Measurements from ENCODE around the gene NPC2.
A peak's percentile ranks its signal among the peaks of the same experiment; 100 is the strongest.

NPC2 gene

DNA sequence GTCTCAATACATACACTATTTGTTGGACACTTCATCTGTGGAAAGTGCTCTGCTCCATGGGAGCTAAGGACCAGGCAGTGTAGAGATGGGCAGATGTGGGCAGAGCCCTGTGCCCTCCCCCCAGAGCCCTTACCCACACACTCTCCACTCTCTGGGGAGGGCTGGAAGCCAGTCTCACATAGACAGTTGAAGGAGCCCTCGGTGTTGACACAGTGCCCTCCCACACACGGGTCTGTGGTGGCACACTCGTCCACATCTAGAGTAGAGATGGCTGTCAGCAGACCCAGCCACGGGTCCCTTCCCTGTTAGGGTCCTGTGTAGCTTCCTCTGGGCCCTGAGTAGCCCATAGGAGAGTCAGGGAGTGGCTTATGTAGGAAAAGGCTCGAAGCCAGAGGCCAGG, 14.7 kb upstream of the NPC2 start:
- Histone ChIP-seq H3K27ac (ENCODE audit: low read depth, low read length) (no peak overlapping the region), H3K9ac (ENCODE audit: low read depth, low read length) (no peak overlapping the region), H3K4me1 (ENCODE audit: insufficient read depth, low read length) (peaks cover 19% of the 10 kb centered on the region), H3K9me3 (ENCODE audit: insufficient read depth, low read depth, low read length) (no peaks in the 10 kb centered on the region), H3K27me3 (ENCODE audit: insufficient read depth, low read length) (no peaks in the 10 kb centered on the region), H3K36me3 (ENCODE audit: insufficient read depth, low read length) (no peaks in the 10 kb centered on the region), H3K4me3 (ENCODE audit: low read length) (no peak overlapping the region)
- WGBS: 80% methylated on average over 5 of the region's 5 CpGs

DNA sequence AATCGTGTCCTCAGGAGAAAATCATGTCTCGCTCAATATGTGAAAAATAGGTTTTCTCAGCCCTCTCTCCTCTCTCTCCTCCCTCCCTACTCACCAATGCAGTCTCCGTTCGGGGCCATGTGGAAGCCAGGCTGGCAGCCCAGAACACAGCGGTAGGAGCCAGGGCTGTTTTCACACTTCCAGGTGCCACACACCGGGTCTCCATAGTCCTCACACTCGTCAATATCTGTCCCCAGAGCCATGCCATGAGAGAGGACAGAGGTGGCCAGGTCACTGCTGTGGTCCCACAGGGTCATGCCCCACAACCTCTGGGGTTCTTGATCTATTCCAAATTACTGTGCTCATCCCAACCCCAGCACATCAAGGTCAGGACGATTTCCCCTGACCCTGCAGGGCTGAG, 14.0 kb upstream of the NPC2 start:
- no peaks in the 10 kb centered on the region for H3K36me3 ChIP-seq (ENCODE audit: insufficient read depth, low read length)
- H3K9ac ChIP-seq (ENCODE audit: low read depth, low read length): no peak overlapping the region
- WGBS: 85% methylated on average over 8 of the region's 8 CpGs

DNA sequence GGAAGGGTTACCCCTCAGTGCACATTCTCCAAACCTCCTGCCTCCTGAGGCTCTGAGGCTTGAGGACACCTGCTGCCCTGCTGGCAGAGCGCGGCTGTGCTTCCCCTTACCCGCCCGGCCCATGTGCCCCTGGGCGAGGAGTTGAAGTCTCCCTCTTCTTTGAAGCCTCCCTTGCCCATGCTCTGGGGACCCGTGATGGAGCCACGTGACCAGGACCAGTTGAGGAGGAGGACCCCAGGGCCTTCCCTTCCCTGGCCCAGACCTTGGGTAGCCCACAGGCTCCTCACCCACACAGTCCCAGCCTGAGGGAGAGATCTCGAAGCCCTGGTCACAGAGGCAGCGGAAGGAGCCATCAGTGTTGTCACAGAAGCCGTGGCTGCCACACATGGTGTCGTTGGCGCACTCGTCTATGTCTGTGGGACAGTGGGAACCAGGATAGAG, 13.3 kb upstream of the NPC2 start:
- no peak overlapping the region for H3K9ac ChIP-seq (ENCODE audit: low read depth, low read length)
- no peaks in the 10 kb centered on the region for H3K9me3 ChIP-seq (ENCODE audit: insufficient read depth, low read depth, low read length)
- H3K36me3 ChIP-seq (ENCODE audit: insufficient read depth, low read length): no peaks in the 10 kb centered on the region
- H3K27ac ChIP-seq (ENCODE audit: low read depth, low read length): no peak overlapping the region
- H3K4me3 ChIP-seq (ENCODE audit: low read length): no peak overlapping the region
- no peaks in the 10 kb centered on the region for H3K27me3 ChIP-seq (ENCODE audit: insufficient read depth, low read length)
- WGBS: 95% methylated on average over 13 of the region's 13 CpGs
- H3K4me1 ChIP-seq (ENCODE audit: insufficient read depth, low read length): peaks cover 25% of the 10 kb centered on the region

More for the DNA sequence above, 14.0 kb upstream of the NPC2 start:
- Histone ChIP-seq H3K4me3 (ENCODE audit: low read length) (no peak overlapping the region), H3K4me1 (ENCODE audit: insufficient read depth, low read length) (peaks cover 19% of the 10 kb centered on the region), H3K9me3 (ENCODE audit: insufficient read depth, low read depth, low read length) (no peaks in the 10 kb centered on the region), H3K27me3 (ENCODE audit: insufficient read depth, low read length) (no peaks in the 10 kb centered on the region), H3K27ac (ENCODE audit: low read depth, low read length) (no peak overlapping the region)

DNA sequence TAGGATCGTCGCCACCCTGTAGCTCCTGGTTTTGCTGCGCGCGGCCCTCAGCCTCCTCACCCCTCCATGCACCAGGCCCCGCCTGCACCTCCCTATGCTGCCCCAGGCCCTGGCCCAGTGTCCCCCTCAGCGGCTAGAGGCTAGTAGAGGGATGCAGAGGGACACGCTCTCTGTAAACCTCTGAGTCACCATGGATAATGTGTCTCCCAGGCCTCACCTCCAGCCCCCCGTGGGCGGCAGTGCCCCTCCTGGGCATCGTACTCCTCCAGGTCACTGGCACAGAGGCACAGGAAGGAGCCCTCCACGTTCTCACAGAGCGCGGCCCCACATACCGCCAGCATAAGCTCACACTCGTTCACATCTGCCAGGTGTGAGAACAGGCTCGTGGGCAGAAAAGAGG, 12.7 kb upstream of the NPC2 start:
- peaks cover 26% of the 10 kb centered on the region for H3K4me1 ChIP-seq (ENCODE audit: insufficient read depth, low read length)
- no peak overlapping the region for H3K9ac ChIP-seq (ENCODE audit: low read depth, low read length)
- no peaks in the 10 kb centered on the region for H3K9me3 ChIP-seq (ENCODE audit: insufficient read depth, low read depth, low read length)
- H3K27me3 ChIP-seq (ENCODE audit: insufficient read depth, low read length): no peaks in the 10 kb centered on the region
- WGBS: 90% methylated on average over 17 of the region's 17 CpGs
- H3K36me3 ChIP-seq (ENCODE audit: insufficient read depth, low read length): no peaks in the 10 kb centered on the region
- H3K4me3 ChIP-seq (ENCODE audit: low read length): no peak overlapping the region
- no peak overlapping the region for H3K27ac ChIP-seq (ENCODE audit: low read depth, low read length)

DNA sequence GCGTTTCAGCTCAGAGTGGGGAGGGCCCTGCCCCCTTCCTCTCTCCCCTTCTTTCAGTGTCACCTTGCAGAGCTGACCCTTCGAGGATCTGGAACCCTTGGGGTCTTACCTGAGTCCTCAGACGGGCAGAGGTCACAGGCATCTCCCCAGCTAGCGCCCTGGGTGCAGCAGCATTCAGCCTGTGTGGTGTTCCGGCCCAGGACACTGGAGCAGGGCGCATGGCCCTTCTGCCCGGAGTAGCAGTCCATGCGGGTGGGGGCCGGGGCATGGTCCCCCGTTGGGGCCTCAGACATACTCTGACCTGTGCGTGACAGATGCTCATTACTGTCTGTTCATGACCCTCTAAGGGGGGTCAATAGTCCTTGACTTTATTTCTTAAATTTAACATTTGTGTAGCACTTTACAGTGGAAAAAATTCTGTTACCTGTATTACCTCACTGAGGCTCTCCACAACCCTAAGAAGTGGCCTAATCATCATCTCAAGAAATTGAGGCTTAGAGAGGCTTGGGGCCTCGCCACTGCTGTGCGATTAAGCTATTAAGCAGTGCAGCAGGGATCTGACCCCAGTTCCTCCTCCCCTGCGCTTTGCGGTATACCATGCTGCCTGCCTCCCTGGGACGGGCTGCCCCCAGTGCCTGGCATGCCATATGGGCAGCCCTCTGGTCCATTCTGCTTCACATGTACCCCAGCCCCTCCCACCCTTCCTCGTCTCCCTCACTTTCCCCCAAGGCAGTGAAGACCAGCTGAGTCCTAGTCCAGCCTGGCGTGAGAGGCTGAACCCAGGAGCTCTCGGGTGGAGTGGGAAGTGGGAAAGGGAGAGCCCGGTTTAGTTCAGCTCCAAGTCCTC, 12.0 kb upstream of the NPC2 start:
- H3K4me1 ChIP-seq (ENCODE audit: insufficient read depth, low read length): peaks cover 25% of the 10 kb centered on the region
- 93% methylated on average over 20 of the region's 20 CpGs for WGBS
- H3K4me3 ChIP-seq (ENCODE audit: low read length): no peak overlapping the region
- H3K36me3 ChIP-seq (ENCODE audit: insufficient read depth, low read length): no peaks in the 10 kb centered on the region
- H3K9me3 ChIP-seq (ENCODE audit: insufficient read depth, low read depth, low read length): no peaks in the 10 kb centered on the region
- H3K9ac ChIP-seq (ENCODE audit: low read depth, low read length): no peak overlapping the region
- no peaks in the 10 kb centered on the region for H3K27me3 ChIP-seq (ENCODE audit: insufficient read depth, low read length)
- no peak overlapping the region for H3K27ac ChIP-seq (ENCODE audit: low read depth, low read length)

DNA sequence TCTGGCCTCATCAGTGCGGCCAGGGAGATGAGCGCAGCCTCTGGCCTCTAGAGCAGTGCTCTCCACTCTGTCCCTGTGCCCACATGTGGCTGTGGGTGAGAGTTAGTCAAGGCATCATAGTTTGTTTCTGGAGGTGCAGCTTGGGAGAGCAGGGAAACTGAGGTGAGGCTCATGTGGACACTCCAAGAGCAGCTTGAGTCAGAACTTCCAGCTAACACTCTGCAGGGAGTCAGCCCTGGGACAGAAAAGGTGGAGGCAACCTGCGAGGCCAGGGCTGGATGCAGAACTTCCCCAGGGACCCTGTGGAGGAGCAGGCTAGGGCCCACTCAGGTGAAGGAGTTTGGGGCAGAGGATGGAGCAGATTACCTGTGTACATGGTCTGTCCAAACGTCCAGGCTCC, 11.3 kb upstream of the NPC2 start:
- H3K27ac ChIP-seq (ENCODE audit: low read depth, low read length): no peak overlapping the region
- no peak overlapping the region for H3K4me3 ChIP-seq (ENCODE audit: low read length)
- no peaks in the 10 kb centered on the region for H3K36me3 ChIP-seq (ENCODE audit: insufficient read depth, low read length)
- 94% methylated on average over 4 of the region's 4 CpGs for WGBS
- no peak overlapping the region for H3K9ac ChIP-seq (ENCODE audit: low read depth, low read length)
- peaks cover 23% of the 10 kb centered on the region for H3K4me1 ChIP-seq (ENCODE audit: insufficient read depth, low read length)
- no peaks in the 10 kb centered on the region for H3K27me3 ChIP-seq (ENCODE audit: insufficient read depth, low read length)
- H3K9me3 ChIP-seq (ENCODE audit: insufficient read depth, low read depth, low read length): no peaks in the 10 kb centered on the region

DNA sequence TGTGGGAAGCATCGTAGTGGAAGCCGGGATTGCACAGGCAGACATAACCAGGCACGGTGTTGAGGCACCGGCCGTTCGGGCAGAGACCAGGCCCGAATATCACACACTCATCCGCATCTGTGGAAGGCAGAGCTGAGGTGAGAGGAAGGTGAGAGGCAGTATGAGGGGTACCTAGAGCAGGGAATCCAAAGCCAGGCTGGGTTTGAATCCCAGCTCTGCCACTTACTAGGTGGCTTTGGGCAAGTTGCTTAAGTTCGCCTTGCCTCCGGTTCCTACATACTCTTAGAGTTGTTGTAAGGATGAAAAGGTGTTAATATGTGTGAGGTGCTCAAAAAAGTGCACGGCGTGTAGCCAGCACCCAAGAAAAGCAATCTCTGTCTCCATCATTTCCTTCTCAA, 10.8 kb upstream of the NPC2 start:
- Histone ChIP-seq H3K36me3 (ENCODE audit: insufficient read depth, low read length) (no peaks in the 10 kb centered on the region), H3K4me1 (ENCODE audit: insufficient read depth, low read length) (peaks cover 23% of the 10 kb centered on the region), H3K27ac (ENCODE audit: low read depth, low read length) (no peak overlapping the region), H3K4me3 (ENCODE audit: low read length) (no peak overlapping the region), H3K27me3 (ENCODE audit: insufficient read depth, low read length) (no peaks in the 10 kb centered on the region), H3K9ac (ENCODE audit: low read depth, low read length) (no peak overlapping the region), H3K9me3 (ENCODE audit: insufficient read depth, low read depth, low read length) (no peaks in the 10 kb centered on the region)
- 94% methylated on average over 12 of the region's 12 CpGs for WGBS

DNA sequence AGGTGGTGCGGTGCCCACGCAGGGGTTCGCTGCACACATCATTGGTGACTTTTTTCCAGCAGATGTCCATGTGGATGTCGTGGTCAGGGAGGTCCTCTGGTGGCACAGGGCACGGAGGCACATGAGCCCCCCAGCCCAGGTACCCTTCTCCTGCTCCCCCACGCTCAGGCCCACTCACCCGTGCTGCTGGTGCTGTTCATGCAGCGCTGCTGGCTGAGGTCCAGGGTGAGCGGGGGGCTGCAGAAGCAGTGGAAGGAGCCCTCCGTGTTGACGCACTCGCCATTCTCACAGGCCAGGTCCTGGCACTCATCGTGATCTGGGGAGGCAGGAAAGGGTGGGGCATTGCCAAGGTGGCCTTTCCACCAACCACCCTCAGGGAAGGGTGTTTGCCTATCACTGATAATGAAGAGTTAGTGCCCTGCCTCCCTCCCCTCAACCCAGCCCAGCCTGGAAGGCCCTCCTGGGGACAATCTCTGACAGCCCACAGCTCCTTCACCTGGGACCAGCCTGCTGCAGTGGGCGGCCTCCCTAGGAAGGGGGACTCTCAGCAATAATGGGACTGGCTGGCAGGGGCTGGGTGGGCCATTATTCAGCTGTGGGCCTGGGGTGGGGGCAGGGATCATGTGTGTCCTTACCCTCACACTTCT, 10.3 kb upstream of the NPC2 start:
- WGBS: 95% methylated on average over 14 of the region's 14 CpGs

DNA sequence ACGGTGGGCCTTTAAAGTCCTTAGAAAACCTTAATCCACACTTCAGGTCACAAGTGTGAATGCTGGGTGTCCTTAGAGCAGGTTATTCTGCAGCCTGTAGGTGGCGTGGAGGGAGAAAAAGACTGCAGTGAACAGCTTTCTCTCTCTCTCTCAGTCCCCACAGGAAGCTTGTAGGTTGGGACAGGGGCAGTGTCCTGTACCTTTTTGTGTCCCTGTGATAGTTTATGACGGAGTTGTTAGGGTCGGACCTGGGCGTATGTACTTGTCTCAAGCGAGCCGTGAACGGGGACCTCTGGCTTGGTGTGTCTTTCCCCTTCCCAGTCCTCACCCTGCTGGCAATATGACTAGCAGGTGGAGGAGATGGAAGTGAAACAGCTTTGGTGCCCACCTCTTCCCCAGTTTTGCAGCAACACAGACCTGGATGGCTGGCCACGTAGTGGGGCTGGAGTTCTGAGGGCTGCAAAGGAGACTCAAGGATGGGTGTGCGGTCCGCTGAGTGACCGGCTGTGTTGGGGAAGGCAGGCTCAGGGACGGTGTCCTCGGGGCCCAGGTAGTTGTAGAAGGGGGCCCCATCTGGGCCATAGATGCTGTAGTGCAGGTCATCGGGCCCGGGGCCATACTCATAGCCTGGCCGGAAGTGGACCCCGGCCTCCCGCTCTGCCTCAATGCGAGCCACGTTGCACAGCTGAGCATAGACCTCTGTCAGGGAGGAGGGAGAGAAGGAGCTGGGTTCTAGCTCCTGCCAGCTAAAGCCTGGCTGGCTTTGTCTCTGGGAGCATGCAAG, 9.3 kb upstream of the NPC2 start:
- no peaks in the 10 kb centered on the region for H3K9me3 ChIP-seq (ENCODE audit: insufficient read depth, low read depth, low read length)
- no peaks in the 10 kb centered on the region for H3K36me3 ChIP-seq (ENCODE audit: insufficient read depth, low read length)
- H3K27me3 ChIP-seq (ENCODE audit: insufficient read depth, low read length): no peaks in the 10 kb centered on the region
- H3K9ac ChIP-seq (ENCODE audit: low read depth, low read length): no peak overlapping the region
- H3K4me1 ChIP-seq (ENCODE audit: insufficient read depth, low read length): peaks cover 19% of the 10 kb centered on the region
- WGBS: 83% methylated on average over 21 of the region's 21 CpGs
- H3K27ac ChIP-seq (ENCODE audit: low read depth, low read length): no peak overlapping the region
- no peak overlapping the region for H3K4me3 ChIP-seq (ENCODE audit: low read length)

More for the DNA sequence above, 10.3 kb upstream of the NPC2 start:
- H3K27ac ChIP-seq (ENCODE audit: low read depth, low read length): no peak overlapping the region
- peaks cover 19% of the 10 kb centered on the region for H3K4me1 ChIP-seq (ENCODE audit: insufficient read depth, low read length)
- H3K36me3 ChIP-seq (ENCODE audit: insufficient read depth, low read length): no peaks in the 10 kb centered on the region
- no peaks in the 10 kb centered on the region for H3K27me3 ChIP-seq (ENCODE audit: insufficient read depth, low read length)
- H3K9ac ChIP-seq (ENCODE audit: low read depth, low read length): no peak overlapping the region
- no peak overlapping the region for H3K4me3 ChIP-seq (ENCODE audit: low read length)
- H3K9me3 ChIP-seq (ENCODE audit: insufficient read depth, low read depth, low read length): no peaks in the 10 kb centered on the region

DNA sequence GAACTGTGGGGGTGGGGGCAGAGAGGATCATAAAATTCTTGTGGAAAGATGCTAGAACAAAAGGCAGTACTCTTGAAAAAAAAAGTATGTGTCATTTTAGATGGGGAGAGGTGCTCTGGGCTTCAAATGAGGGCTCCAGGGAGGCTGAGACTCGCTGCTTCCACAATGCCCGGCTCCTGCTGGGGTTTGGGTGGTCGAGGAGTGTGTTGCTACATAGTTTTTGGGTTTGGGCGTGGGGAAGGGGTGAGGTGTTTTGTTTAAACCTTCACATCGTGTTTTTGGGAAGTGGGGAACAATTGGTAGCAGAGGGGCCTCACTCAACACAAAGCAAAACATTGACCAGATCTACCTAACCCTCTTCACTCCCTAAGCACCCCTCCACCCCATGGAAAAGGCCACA, 8.6 kb upstream of the NPC2 start:
- no peaks in the 10 kb centered on the region for H3K9me3 ChIP-seq (ENCODE audit: insufficient read depth, low read depth, low read length)
- H3K27me3 ChIP-seq (ENCODE audit: insufficient read depth, low read length): no peaks in the 10 kb centered on the region
- no peak overlapping the region for H3K4me3 ChIP-seq (ENCODE audit: low read length)
- H3K9ac ChIP-seq (ENCODE audit: low read depth, low read length): no peak overlapping the region
- no peaks in the 10 kb centered on the region for H3K36me3 ChIP-seq (ENCODE audit: insufficient read depth, low read length)
- peak overlapping the region; percentile 73; the same call in 1 of the 2 replicates for H3K27ac ChIP-seq (ENCODE audit: low read depth, low read length)
- H3K4me1 ChIP-seq (ENCODE audit: insufficient read depth, low read length): peaks cover 19% of the 10 kb centered on the region
- 90% methylated on average over 5 of the region's 5 CpGs for WGBS

DNA sequence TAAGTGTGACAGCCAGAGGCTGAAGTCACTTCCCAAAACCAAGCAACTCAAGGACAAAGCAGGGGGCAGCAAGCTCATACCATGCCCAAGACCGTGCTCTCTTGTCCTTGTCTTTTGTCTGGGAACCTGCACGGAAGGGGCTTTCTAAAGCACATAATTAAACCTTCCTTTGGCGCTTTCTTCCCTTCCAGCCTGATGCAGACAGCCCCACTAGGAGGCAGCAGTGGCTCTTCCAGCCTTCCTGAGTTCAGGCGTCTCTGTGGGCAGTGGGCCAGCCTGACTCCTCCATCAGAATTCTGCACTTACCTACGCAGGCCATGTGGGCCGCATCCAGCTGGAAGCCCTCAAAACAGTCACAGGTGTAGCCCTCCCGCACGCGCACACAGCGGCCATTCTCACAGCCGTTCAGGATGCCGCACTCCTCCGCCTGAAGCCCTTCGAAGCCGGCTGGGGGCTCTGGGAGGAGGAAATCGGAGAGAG, 8.1 kb upstream of the NPC2 start:
- Histone ChIP-seq H3K4me3 (ENCODE audit: low read length) (0 out of 2 replicates have a peak overlapping the region, but pooled peaks have one; percentile 3), H3K9ac (ENCODE audit: low read depth, low read length) (peak overlapping the region; percentile 46; the same call in 1 of the 2 replicates)
- WGBS: 51% methylated on average over 16 of the region's 16 CpGs

More for the DNA sequence above, 8.1 kb upstream of the NPC2 start:
- peaks cover 4% of the 10 kb centered on the region for H3K36me3 ChIP-seq (ENCODE audit: insufficient read depth, low read length)
- peaks cover 19% of the 10 kb centered on the region for H3K4me1 ChIP-seq (ENCODE audit: insufficient read depth, low read length)
- H3K27ac ChIP-seq (ENCODE audit: low read depth, low read length): peak overlapping the region; percentile 73
- no peaks in the 10 kb centered on the region for H3K9me3 ChIP-seq (ENCODE audit: insufficient read depth, low read depth, low read length)
- H3K27me3 ChIP-seq (ENCODE audit: insufficient read depth, low read length): no peaks in the 10 kb centered on the region
